GM21717 (cell line): ENCODE measurements around the gene MBNL1.

Experiments
- ATAC-seq: cut with Tn5 transposase; IDR thresholded peaks from one replicate; pipeline ENCODE4 v1.9.1; 2021; ENCODE audit warnings: mild to moderate bottlenecking, moderate library complexity; ENCODE audit not compliant: unreplicated experiment

MBNL1 gene

DNA sequence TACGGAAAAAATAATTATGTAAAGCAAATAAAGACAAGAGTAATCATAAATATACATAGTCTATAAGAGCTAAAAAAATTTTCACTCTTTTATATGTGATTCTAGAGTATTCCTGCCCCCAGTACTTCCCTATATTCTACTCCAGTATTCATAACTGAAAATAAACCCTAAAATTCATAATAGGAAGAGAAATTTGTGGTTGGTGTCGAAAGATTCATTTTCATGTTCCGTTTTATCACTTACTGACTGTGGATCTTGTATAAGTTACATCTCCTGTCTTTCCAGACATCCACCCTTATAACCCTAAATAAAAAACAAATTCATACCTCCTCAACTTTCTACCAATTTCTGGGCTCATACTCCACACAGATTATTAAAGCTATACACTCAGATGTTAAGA is 16.0 kb upstream of the MBNL1 start:
- ATAC-seq: no peak

DNA sequence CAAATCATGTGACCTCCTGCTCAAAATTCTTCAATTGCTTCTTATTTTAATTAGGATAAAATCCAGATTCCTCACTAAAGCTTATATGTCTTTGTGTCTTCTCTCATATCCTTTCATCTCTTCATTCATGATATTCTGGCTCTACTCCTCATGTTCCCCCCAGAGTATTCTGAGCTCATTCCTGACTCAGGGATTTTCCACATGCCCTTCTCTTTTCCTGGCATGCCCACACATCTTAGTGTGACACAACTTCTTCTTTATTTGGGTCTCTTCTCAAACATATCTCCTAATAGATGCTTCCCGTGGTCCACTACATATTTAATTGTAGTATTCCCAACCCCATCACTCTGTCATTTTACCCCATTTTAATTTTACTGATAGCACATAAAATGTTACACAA is 15.2 kb upstream of the MBNL1 start:
- no peak for ATAC-seq

- peak; percentile 44 for ATAC-seq
Measured at GRCh38 chr3:152254041-152254440, 14.7 kb upstream of the MBNL1 start.

GRCh38 chr3:152255290-152255689 is 13.4 kb upstream of the MBNL1 start:
- no peak for ATAC-seq

- ATAC-seq: no peak
Measured at GRCh38 chr3:152256851-152257562, 11.7 kb upstream of the MBNL1 start.

GRCh38 chr3:152257563-152258035 is 11.1 kb upstream of the MBNL1 start:
- ATAC-seq: peak; percentile 52

DNA sequence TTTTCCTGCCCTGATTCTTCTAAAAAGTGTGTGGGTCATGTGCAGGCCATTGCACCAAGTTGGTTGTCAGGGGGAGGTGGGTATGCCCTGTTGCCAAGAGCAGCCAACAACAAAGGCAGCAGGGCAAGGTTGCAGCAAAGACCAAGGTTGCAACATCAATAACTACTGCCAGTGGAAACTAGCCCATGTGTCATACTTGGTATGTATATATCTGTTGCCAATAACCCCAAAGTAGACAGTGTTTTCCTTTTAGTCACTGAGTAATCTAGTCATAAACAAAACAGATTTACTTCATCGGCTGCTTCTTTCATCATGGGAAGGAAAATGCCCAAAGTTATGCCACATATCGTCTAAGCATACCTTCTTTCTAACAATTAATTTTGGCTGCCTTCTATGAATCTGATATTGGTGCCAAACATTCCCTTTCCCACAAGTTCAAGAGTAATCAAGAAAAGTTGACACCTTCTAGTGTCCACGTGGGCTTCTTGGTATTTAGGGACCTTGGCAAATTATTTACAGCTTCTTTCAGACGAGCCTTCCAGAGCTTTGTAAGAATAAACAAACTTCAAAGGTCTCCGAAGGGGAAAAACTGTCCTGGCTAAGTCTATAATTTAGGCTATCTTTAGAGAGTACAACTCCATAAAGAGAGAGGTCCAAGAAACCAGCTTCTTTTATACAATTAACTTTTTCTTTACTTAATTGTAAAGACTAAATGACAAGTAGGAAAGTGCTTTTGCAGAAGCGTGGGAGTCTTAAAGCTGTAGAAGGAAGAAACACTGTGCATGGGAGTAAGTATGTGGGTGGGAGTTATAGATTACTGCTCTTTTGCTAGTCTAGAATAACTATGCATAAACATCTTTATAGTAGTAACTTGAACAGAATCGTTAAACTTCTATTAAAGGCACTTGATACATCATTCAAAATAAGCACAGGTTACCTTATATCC is 10.0 kb upstream of the MBNL1 start:
- ATAC-seq: no peak

- no peak for ATAC-seq
Measured at GRCh38 chr3:152259468-152259867, 9.3 kb upstream of the MBNL1 start.

DNA sequence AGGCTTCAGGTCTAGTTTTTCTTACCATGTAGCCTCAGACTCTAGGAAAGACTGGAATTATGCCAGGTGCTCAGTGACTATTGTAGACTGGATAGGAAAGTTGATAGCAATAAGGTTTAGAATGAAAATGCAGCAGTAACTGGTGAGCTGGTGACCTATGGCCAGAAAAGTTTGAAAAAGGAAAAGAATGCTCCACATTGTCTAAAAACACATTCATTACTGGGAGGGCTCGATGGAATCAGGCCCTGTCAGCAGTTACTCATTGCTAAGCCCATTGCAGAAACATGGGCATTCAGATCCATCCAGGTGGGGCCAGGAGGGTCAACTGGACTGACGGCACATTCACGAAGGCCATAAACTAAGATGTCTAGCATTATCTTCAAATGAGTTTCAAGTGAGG is 8.7 kb upstream of the MBNL1 start:
- ATAC-seq: no peak

DNA sequence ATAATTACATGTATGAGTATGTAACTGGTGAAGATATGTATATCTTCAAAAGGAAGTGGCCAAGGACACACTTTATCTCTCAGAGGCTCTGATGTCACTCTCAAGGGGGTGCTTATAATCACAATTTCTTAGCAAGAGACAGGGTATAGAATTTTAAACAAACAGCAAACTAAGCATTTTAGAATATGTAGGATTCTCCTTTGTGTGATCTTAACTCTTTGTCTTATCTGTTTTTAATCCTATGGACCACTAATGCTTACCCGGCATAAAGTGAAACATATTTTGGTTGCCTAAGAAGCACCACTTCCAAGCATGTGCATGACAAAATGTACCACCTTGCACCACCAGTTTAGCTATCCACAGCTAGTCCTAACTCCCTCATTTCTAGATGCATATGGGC is 8.2 kb upstream of the MBNL1 start:
- ATAC-seq: no peak

GRCh38 chr3:152261329-152261728 is 7.4 kb upstream of the MBNL1 start:
- no peak for ATAC-seq

DNA sequence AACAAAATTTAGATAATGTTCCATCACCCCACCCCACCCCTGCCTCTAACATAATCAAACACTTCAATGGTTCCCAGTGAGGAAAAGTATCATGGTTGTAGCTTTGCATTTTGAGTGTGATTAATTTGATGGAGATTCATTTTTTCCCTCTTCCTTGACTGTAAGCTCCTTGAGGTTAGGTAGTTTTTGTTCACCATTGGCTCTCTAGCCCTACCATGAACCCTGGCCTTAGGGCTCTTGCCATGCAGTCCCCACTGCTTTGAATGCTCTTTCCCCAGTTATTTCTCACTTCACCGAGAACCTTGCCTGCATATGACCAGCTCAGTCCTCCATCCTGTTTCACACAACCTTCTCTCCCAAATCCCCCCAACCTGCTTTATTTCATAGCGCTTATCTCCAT is 5.0 kb upstream of the MBNL1 start:
- ATAC-seq: no peak

DNA sequence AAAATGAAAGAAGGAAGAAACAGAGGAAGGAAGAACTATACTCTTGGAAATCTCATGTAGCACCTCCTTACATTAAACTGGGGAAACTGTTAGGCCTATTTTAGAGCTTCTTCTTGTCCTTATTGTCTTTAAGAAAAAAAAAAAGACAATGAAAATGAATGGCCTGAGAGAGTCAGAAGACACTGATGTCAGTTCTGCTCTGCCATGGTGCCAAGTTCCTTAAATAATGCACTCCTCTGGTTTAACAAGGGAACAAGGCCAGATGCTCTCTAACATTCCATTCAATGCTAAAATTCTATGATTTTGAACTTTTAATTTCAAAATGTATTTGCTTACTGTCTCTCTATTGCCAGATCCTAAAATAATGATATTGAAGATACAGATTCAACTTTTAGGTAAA is 4.4 kb upstream of the MBNL1 start:
- ATAC-seq: no peak

- ATAC-seq: no peak
Measured at GRCh38 chr3:152266221-152266995, 2.3 kb upstream of the MBNL1 start.

GRCh38 chr3:152267831-152268554 is 736 bp upstream of the MBNL1 start:
- no peak for ATAC-seq

DNA sequence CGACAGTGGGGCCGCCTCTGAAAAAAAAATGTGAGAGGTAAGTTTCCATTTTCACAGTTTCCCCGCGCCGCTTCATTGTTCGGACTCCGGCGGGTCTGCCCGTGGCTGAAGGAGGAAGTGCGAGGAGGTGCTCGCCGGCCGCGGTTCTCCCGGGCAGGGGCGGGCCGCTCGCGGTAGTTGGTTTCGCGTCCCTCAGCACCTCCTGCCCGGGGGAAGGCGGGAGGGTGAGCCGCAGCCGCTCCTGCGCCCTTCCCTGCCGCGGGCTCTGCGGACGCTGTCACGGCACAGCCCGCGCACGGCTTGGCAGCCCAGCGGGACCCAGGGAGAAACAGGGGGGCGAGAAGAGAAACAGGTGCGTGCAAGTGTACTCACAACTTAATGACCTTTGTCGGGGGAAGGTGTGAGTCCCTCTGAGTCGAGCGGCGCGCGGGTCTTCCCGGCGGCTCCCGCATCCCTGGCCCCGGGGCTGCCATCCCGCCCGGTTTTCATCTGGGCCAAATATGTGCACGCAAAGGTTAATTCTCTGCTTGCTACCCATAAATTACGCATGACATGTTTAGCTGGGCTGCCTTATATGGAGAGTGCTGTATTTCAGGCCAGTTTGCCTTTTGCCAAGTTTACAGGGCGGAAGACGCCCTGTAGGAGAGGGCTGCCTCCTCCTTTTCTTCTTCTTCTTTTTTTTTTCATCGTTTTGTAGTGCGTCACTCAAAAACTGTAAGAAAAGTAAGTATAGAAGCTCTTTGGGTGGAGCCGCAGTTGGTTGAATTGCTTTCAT is 514 bp downstream of the MBNL1 start:
- peak; percentile 70 for ATAC-seq

GRCh38 chr3:152269831-152270734 is 1.4 kb downstream of the MBNL1 start:
- ATAC-seq: no peak

GRCh38 chr3:152270937-152271336 is 2.2 kb downstream of the MBNL1 start:
- no peak for ATAC-seq
